Forelimb muscle (tissue), 1 donor: Measurements from ENCODE around the gene PLA2G4D. TPM values are rescaled to one million over a fixed set of nuclear protein-coding genes. Genes with fewer than 3 reads are reported as not detected.
"Not testable (repeated sequence)": the region's sequence is repeated elsewhere in the genome, so short reads cannot be mapped to it uniquely, and the experiment has no call there.

Experiments used
- DNase-seq: peaks from one replicate; pipeline ENCODE4 v3.0.0-alpha.2; 2013; ENCODE audit warnings: low read depth
- polyA plus RNA-seq: library from polyadenylated mRNA; unstranded; fragments of 120-200 nt; gene quantifications from one replicate; pipeline ENCODE4 v1.2.1, GENCODE V29; 2013; ENCODE audit not compliant: insufficient read length

The PLA2G4D gene
- polyA plus RNA-seq, 1 donor, result 0.14 TPM

- DNase-seq, result no peak
These were observed 29.2 kb upstream of the PLA2G4D start for GRCh38 chr15:42123546-42123945.

- DNase-seq, result no peak
These were observed 27.3 kb upstream of the PLA2G4D start for GRCh38 chr15:42121682-42122081.

GRCh38 chr15:42121021-42121420, 26.7 kb upstream of the PLA2G4D start:
- no peak for DNase-seq

- DNase-seq, result no peak
These were observed 25.9 kb upstream of the PLA2G4D start for GRCh38 chr15:42120285-42120684.

GRCh38 chr15:42119446-42119760, 25.0 kb upstream of the PLA2G4D start:
- no peak for DNase-seq

GRCh38 chr15:42118650-42119445, 24.5 kb upstream of the PLA2G4D start:
- peak; percentile 8 for DNase-seq

- DNase-seq, result no peak
These were observed 17.6 kb upstream of the PLA2G4D start for GRCh38 chr15:42111924-42112323.

GRCh38 chr15:42110367-42110766, 16.0 kb upstream of the PLA2G4D start:
- DNase-seq, result no peak

- no peak for DNase-seq
These were observed 14.4 kb upstream of the PLA2G4D start for GRCh38 chr15:42108806-42109205.

GRCh38 chr15:42108189-42108588, 13.8 kb upstream of the PLA2G4D start:
- no peak for DNase-seq

- no peak for DNase-seq
These were observed 13.1 kb upstream of the PLA2G4D start for GRCh38 chr15:42107473-42107872.

GRCh38 chr15:42106288-42106687, 11.9 kb upstream of the PLA2G4D start:
- DNase-seq, result no peak

- DNase-seq, result no peak
These were observed 9.9 kb upstream of the PLA2G4D start for GRCh38 chr15:42104095-42104891.

GRCh38 chr15:42102646-42103235, 8.4 kb upstream of the PLA2G4D start:
- no peak for DNase-seq

- no peak for DNase-seq
These were observed 7.5 kb upstream of the PLA2G4D start for GRCh38 chr15:42101861-42102260.

GRCh38 chr15:42100021-42100800, 5.8 kb upstream of the PLA2G4D start:
- DNase-seq, result no peak

GRCh38 chr15:42097018-42097417, 2.7 kb upstream of the PLA2G4D start:
- no peak for DNase-seq

- no peak for DNase-seq
These were observed 396 bp downstream of the PLA2G4D start for GRCh38 chr15:42093966-42094365.

- DNase-seq, result no peak
These were observed 1.7 kb downstream of the PLA2G4D start for GRCh38 chr15:42092398-42093318.

GRCh38 chr15:42091753-42092397, 2.5 kb downstream of the PLA2G4D start:
- DNase-seq, result not testable (repeated sequence)
